Activated CD4-positive, alpha-beta memory T cell treated with anti-CD3 and anti-CD28 coated beads, Interleukin-2, amount 10 ng/mL, durations not matched to agents 7 days and 5 days (primary cell): ENCODE results near the gene ACSM3. TPM values are rescaled to one million over a fixed set of nuclear protein-coding genes. Genes with fewer than 3 reads are reported as not detected.
"Not testable (repeated sequence)": the region's sequence is repeated elsewhere in the genome, so short reads cannot be mapped to it uniquely, and the experiment has no call there.

Experiments
- CTCF ChIA-PET: fragments of 350-600 bp; sonication (Branson Sonifier 250); formaldehyde crosslinking; loops from one replicate; lab custom pipeline; 2021; ENCODE audit warnings: antibody characterized with exemption, inconsistent platforms; lab: Charles Lee
- POLR2A ChIA-PET: fragments of 350-600 bp; sonication (Branson Sonifier 250); formaldehyde crosslinking; loops from one replicate; lab custom pipeline; 2021; ENCODE audit warnings: antibody characterized with exemption; lab: Charles Lee
- DNase-seq: peaks from one replicate; pipeline ENCODE4 v3.0.0-alpha.2; 2020
- H3K27ac Mint-ChIP-seq: one replicate; pipeline ENCODE4 v1.8.0; 2021; ENCODE audit warnings: mild to moderate bottlenecking, mixed read lengths
- H3K27me3 Mint-ChIP-seq: one replicate; pipeline ENCODE4 v1.8.0; 2021; ENCODE audit warnings: mixed read lengths
- H3K36me3 Mint-ChIP-seq: one replicate; pipeline ENCODE4 v1.8.0; 2021; ENCODE audit warnings: low read depth, mixed read lengths
- H3K4me1 Mint-ChIP-seq: one replicate; pipeline ENCODE4 v1.8.0; 2021; ENCODE audit warnings: mixed read lengths
- H3K4me3 Mint-ChIP-seq: one replicate; pipeline ENCODE4 v1.8.0; 2021; ENCODE audit warnings: mild to moderate bottlenecking, mixed read lengths
- H3K9me3 Mint-ChIP-seq: one replicate; pipeline ENCODE4 v1.8.0; 2021; ENCODE audit warnings: mixed read lengths
- total RNA-seq, 2 experiments: library from RNA; stranded (reverse); gene quantifications; one replicate each; pipeline ENCODE4 v1.2.3, GENCODE V29; 2021

Gene ACSM3
- 1 to 10 TPM; 3.6 to 4.3 TPM for total RNA-seq

- Mint-ChIP-seq H3K36me3 (peaks cover 6% of the 10 kb centered on the region), H3K4me3 (peak within 1 kb of the TSS; percentile 83), H3K27ac (peak within 1 kb of the TSS; percentile 81), H3K9me3 (peaks cover 8% of the 10 kb centered on the region), H3K27me3 (no peaks in the 10 kb centered on the region), H3K4me1 (peaks cover 23% of the 10 kb centered on the region)
- ChIA-PET POLR2A (interaction anchor here (0.7 to 2.1 kb wide), 7 partner anchors 9 to 44 kb away, joined by 3 to 13 read pairs (median 3); partner anchors contain the start of genes ERI2, REXO5 and THUMPD1), CTCF (interaction anchor here (0.9 to 2.9 kb wide), 4 partner anchors 11 to 43 kb away, joined by 3 to 13 read pairs (median 6); partner anchors contain the start of genes ERI2, REXO5 and THUMPD1)
- peak; percentile 73 for DNase-seq
Observed at GRCh38 chr16:20763461-20764232, at the start of gene ACSM3. TSS of gene ACSM3 (plus strand) at chr16:20764014. CDS start at chr16:20770035, 6,021 bp downstream.

- POLR2A ChIA-PET, CTCF ChIA-PET: not testable (repeated sequence)
Observed at GRCh38 chr16:20717718-20718117, 46.1 kb upstream of the ACSM3 start.

GRCh38 chr16:20720251-20720650 is 43.6 kb upstream of the ACSM3 start:
- POLR2A ChIA-PET = no interaction called here
- DNase-seq = no peak
- H3K4me3 Mint-ChIP-seq = no peak overlapping the region
- H3K27ac Mint-ChIP-seq = no peak overlapping the region
- no peaks in the 10 kb centered on the region for H3K9me3 Mint-ChIP-seq
- no peaks in the 10 kb centered on the region for H3K27me3 Mint-ChIP-seq
- CTCF ChIA-PET = no interaction called here
- H3K36me3 Mint-ChIP-seq = no peaks in the 10 kb centered on the region
- no peaks in the 10 kb centered on the region for H3K4me1 Mint-ChIP-seq

More at GRCh38 chr16:20717718-20718117, 46.1 kb upstream of the ACSM3 start:
- not testable (repeated sequence) for H3K27me3 Mint-ChIP-seq, H3K36me3 Mint-ChIP-seq, H3K4me3 Mint-ChIP-seq, H3K27ac Mint-ChIP-seq, DNase-seq, H3K9me3 Mint-ChIP-seq, H3K4me1 Mint-ChIP-seq

- ChIA-PET POLR2A (interaction anchor here (0.7 kb wide), 1 partner anchor 14 kb away, joined by 3 read pairs; no protein-coding TSS in a partner anchor), CTCF (no interaction called here)
- DNase-seq = no peak
- Mint-ChIP-seq H3K9me3 (no peaks in the 10 kb centered on the region), H3K4me1 (no peaks in the 10 kb centered on the region), H3K36me3 (no peaks in the 10 kb centered on the region), H3K27me3 (no peaks in the 10 kb centered on the region), H3K4me3 (no peak overlapping the region), H3K27ac (no peak overlapping the region)
Observed at GRCh38 chr16:20726661-20727060, 37.2 kb upstream of the ACSM3 start.

- ChIA-PET CTCF (no interaction called here), POLR2A (interaction anchor here (0.7 kb wide), 1 partner anchor 14 kb away, joined by 3 read pairs; no protein-coding TSS in a partner anchor)
- no peaks in the 10 kb centered on the region for H3K27me3 Mint-ChIP-seq
- no peak for DNase-seq
- no peak overlapping the region for H3K4me3 Mint-ChIP-seq
- H3K9me3 Mint-ChIP-seq = no peaks in the 10 kb centered on the region
- H3K36me3 Mint-ChIP-seq = no peaks in the 10 kb centered on the region
- no peaks in the 10 kb centered on the region for H3K4me1 Mint-ChIP-seq
- no peak overlapping the region for H3K27ac Mint-ChIP-seq
Observed at GRCh38 chr16:20727181-20727580, 36.6 kb upstream of the ACSM3 start.

- DNase-seq = no peak
- ChIA-PET CTCF (interaction anchor here (4.7 kb wide), 1 partner anchor 12 kb away, joined by 19 read pairs; the partner anchor contains the start of gene THUMPD1), POLR2A (no interaction called here)
- Mint-ChIP-seq H3K27me3 (no peaks in the 10 kb centered on the region), H3K36me3 (peaks cover under 1% of the 10 kb centered on the region), H3K9me3 (no peaks in the 10 kb centered on the region), H3K27ac (no peak overlapping the region), H3K4me1 (no peaks in the 10 kb centered on the region), H3K4me3 (no peak overlapping the region)
Observed at GRCh38 chr16:20729141-20729540, 34.7 kb upstream of the ACSM3 start.

- CTCF ChIA-PET = no interaction called here
Observed at GRCh38 chr16:20734056-20734455, 29.8 kb upstream of the ACSM3 start.

GRCh38 chr16:20734782-20735181 is 29.0 kb upstream of the ACSM3 start:
- POLR2A ChIA-PET = no interaction called here
- H3K27me3 Mint-ChIP-seq = no peaks in the 10 kb centered on the region

More at GRCh38 chr16:20734056-20734455, 29.8 kb upstream of the ACSM3 start:
- Mint-ChIP-seq H3K27me3 (no peaks in the 10 kb centered on the region), H3K27ac (no peak overlapping the region), H3K4me3 (no peak overlapping the region), H3K36me3 (peaks cover 38% of the 10 kb centered on the region), H3K4me1 (peaks cover 13% of the 10 kb centered on the region), H3K9me3 (no peaks in the 10 kb centered on the region)
- no peak for DNase-seq
- POLR2A ChIA-PET = interaction anchor here (3.9 kb wide), 1 partner anchor 7 kb away, joined by 18 read pairs; the partner anchor contains the start of gene THUMPD1

GRCh38 chr16:20735490-20735889 is 28.3 kb upstream of the ACSM3 start:
- POLR2A ChIA-PET = no interaction called here
- CTCF ChIA-PET = no interaction called here
- no peak overlapping the region for H3K4me3 Mint-ChIP-seq

More at GRCh38 chr16:20734782-20735181, 29.0 kb upstream of the ACSM3 start:
- H3K9me3 Mint-ChIP-seq = no peaks in the 10 kb centered on the region
- DNase-seq = no peak
- peaks cover 38% of the 10 kb centered on the region for H3K36me3 Mint-ChIP-seq
- no peak overlapping the region for H3K4me3 Mint-ChIP-seq
- H3K4me1 Mint-ChIP-seq = peaks cover 15% of the 10 kb centered on the region
- CTCF ChIA-PET = no interaction called here
- no peak overlapping the region for H3K27ac Mint-ChIP-seq

GRCh38 chr16:20740007-20740883 is 23.6 kb upstream of the ACSM3 start:
- no peaks in the 10 kb centered on the region for H3K27me3 Mint-ChIP-seq
- peaks cover 27% of the 10 kb centered on the region for H3K36me3 Mint-ChIP-seq
- H3K4me3 Mint-ChIP-seq = peak overlapping the region; percentile 91
- peak overlapping the region; percentile 95 for H3K27ac Mint-ChIP-seq
- peak; percentile 28 for DNase-seq
- ChIA-PET CTCF (interaction anchor here (1.3 to 2.6 kb wide), 8 partner anchors 10 to 1185 kb away, joined by 3 to 19 read pairs (median 6); partner anchors contain the start of genes ACSM3, ERI2, REXO5 and VPS35L), POLR2A (interaction anchor here (1.0 to 2.7 kb wide), 8 partner anchors 8 to 164 kb away, joined by 3 to 18 read pairs (median 4); partner anchors contain the start of genes ACSM3, DCUN1D3, ERI2 and LYRM1)
- peaks cover 30% of the 10 kb centered on the region for H3K4me1 Mint-ChIP-seq
- no peaks in the 10 kb centered on the region for H3K9me3 Mint-ChIP-seq

More at GRCh38 chr16:20735490-20735889, 28.3 kb upstream of the ACSM3 start:
- Mint-ChIP-seq H3K9me3 (no peaks in the 10 kb centered on the region), H3K4me1 (peaks cover 22% of the 10 kb centered on the region), H3K36me3 (peaks cover 38% of the 10 kb centered on the region), H3K27me3 (no peaks in the 10 kb centered on the region), H3K27ac (no peak overlapping the region)
- no peak for DNase-seq

GRCh38 chr16:20740901-20741521 is 22.8 kb upstream of the ACSM3 start:
- H3K36me3 Mint-ChIP-seq = peaks cover 20% of the 10 kb centered on the region
- ChIA-PET CTCF (interaction anchor here (1.2 to 2.6 kb wide), 9 partner anchors 10 to 1186 kb away, joined by 3 to 19 read pairs (median 5); partner anchors contain the start of genes ACSM3, ERI2, REXO5 and VPS35L), POLR2A (interaction anchor here (0.9 to 2.7 kb wide), 10 partner anchors 9 to 418 kb away, joined by 3 to 18 read pairs (median 4); partner anchors contain the start of genes ACSM3, DCUN1D3, ERI2 and LYRM1)
- H3K4me1 Mint-ChIP-seq = peaks cover 26% of the 10 kb centered on the region
- no peaks in the 10 kb centered on the region for H3K9me3 Mint-ChIP-seq
- peak; percentile 93 for DNase-seq
- peak overlapping the region; percentile 95 for H3K27ac Mint-ChIP-seq
- no peaks in the 10 kb centered on the region for H3K27me3 Mint-ChIP-seq
- H3K4me3 Mint-ChIP-seq = peak overlapping the region; percentile 91
